CD4-positive, alpha-beta T cell treated with Interleukin-6 for 4 hours (primary cell): Measurements from ENCODE around the gene TMEM129.

ENCODE experiments used
- DNase-seq: peaks from one replicate; pipeline ENCODE4 v3.0.0-alpha.2; 2020; ENCODE audit warnings: mixed read lengths

The TMEM129 gene

DNA sequence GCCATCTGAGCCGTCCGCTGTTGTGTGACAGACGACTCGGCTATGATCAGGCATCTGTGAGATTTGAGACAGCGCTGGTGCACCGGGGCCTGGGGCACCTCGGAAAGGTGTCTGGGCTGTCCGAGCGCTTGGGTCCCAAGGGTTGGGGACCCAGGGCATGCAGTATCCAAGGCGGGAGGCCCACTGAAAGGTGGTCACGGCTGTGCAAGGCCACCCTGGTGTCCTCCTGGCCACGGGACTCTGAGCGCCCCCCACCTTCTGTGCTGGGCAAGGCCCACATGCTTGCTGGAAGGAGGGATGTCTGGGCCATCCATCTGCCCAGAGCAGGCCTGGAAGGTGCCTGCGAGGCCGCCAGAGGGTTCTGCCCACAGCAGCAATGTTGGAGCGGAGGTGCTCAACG, 20.1 kb upstream of the TMEM129 start:
- DNase-seq, result no peak

DNA sequence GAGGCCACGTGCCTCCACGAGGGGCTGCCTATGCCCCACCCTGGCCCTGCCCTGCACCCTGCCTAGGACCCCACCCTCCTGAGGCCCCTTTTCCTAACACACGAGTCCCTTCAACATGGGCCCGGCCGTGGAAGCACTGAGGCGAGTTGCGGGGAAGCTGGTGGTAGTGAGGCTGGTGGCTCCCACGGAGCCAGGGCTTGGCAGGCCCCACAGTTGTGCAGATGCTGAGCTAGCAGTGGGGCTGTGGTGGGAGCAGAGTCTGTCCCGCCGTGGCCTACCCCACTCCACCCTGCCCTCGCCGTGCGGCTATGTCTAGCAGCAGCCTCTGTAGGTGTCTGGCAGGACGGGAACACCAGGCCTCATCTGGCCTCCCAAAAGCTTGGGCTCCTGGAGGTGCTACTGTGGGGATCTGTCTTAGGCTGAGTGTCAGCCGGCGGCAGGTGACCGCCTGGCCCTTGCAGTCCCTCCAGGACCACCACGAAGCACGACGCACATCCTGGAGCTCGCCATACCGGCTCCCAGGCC, 19.0 kb upstream of the TMEM129 start:
- no peak for DNase-seq

DNA sequence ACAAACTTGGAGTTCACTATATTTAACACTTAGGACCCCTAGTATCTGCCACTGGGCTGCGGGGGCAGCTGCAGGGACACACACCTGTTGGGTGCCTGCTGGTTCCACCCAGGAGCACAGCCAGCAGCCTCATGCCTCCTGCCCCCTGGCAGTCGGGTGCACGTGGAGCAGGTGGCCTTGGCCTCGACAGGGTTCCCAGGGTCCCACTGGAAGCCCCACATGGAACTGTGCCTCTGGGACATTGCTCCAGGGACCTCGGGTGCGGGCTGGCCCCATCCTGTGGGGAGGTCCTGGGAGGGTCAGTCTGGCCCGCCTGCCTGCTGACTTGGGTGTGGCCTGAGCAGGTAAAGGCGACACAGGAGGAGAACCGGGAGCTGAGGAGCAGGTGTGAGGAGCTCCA, 18.2 kb upstream of the TMEM129 start:
- no peak for DNase-seq

DNA sequence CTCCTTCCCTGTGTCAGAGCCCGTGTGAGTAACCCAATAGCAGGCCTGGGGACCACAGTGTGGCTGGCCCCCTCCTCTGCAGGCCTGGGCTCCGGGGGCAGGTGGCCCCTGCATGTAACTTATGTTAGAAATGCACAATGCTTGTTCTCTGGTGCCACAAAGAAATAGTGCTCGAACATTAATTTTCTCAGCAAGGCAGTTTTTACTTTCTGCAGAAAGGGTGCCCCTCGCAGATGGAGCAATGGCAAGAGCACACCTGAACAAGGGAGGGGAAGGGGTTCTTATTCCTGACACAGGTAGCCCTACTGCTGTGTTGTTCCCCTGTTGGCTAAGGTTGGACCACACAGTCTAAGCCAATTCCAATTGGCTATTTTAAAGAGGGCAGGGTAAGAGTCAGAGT, 17.3 kb upstream of the TMEM129 start:
- no peak for DNase-seq

DNA sequence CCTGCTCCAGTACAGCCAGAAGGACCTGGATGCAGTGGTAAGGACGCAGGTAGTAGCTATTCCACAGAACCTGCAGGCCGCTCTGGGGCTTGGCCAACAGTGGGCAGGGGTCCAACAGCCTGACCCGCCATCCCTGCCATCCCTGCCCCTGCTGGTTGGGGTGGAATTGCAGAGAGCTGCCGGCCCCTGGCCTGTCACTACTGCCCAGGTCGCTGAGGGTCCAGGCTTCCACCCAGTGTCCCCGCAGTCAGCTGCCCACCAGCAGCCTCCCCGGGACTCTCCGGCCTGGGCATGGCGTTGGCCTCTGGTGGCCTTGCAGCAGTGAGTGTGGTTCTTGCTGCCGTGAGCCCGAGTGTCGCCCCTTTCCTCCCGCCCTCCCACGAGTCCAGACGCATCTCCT, 16.5 kb upstream of the TMEM129 start:
- DNase-seq, result no peak

DNA sequence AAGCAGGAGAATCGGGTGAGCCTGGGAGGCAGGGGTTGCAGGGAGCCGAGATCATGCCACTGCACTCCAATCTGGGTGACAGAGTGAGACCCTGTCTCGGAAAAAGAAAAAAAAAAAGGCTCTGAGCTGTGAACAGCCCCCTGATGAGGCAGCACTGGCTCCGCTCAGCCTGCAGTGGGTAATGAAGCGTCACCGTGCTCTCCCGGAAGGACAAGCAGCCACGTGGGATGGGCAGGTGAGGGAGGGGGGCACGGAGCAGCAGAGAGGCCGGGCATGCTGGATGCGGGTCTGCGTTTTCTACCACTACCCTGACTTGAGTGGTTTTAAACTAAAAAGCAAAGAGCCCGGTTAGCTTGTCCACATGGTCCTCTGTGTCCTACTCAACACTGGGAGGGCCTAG, 15.7 kb upstream of the TMEM129 start:
- DNase-seq, result no peak

DNA sequence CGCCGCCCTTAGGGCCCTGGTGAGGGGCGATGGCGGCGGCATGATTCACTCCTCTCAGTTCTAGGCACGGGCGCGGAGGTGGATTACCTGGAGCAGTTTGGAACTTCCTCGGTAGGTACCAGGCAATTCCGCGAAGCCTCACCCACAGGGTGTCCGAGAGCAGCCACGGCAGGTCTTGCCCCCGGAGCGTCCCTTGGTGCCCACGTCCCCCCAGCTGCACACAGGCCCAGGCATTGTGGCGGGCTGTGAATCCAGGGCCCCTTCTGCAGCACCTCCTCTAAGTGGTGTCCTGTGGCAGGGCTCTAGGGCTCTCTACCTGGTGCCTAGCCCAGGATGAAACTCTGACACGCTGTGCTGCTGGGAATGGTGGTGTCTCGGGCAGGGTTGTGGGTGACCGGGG, 14.1 kb upstream of the TMEM129 start:
- no peak for DNase-seq

DNA sequence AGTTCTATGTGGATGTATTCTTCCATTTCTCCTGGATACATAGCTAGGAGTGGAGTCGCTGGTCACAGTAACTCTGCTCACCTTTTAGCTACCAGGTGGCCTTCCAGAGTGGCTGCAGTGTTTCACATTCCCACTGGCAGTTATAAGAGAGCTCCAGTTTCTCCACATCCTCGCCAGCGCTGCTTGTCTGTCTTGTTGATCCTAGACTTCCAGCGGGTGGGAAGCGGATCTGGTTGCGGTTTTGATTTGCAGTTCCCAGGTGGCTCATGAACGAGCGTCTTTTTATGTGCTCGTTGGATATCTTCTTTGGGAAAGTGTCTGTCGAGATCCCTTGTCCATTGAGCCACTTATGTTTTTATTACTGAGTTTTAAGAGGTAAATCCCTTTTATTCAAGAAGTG, 11.8 kb upstream of the TMEM129 start:
- DNase-seq, result no peak

DNA sequence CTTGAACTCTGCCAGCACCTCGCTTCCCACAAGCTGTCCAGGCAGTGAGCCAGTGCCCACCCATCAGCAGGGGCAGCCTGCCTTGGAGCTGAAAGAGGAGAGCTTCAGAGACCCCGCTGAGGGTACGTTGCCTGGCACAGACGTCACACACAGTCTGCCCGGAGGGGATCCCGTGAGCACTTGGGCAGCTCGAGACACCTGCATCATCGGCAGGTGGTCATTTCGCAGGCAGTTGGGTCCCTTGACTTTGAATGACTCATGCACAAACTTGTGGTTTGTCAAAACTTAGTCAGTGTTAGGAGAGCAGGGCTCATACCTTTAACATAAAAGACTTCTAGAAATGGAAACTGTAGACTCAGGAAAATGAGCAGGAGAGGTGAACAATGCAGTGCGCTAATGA, 10.1 kb upstream of the TMEM129 start:
- DNase-seq, result no peak

DNA sequence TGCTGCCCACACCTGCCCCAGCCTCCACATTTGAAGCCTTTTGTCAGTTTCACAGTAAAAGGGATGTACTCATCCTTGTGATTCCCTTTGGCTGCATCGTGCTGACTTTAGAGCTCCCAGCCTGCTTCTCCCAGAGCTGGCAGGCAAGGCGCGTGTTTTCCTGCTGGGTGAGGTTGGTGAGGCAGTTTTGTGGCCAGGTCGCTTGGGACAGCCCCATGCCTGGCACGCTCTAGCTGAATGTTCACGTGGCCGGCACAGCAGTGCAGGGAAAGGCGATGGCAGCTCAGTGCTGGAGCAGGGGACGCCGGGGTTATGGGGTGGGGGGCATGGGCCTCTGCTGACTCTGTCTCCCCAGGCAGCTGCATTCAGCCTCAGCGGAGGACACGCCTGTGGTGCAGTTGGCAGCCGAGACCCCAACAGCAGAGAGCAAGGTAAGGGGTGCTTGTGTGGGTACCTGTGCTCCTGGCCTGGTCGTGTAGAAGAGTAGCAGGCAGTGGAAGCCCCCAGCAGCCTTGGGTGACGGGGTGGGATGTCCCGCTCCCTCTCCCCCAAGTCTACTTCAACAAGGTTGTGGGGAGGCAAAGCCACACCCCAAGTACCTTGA, 9.5 kb upstream of the TMEM129 start:
- DNase-seq, result no peak

DNA sequence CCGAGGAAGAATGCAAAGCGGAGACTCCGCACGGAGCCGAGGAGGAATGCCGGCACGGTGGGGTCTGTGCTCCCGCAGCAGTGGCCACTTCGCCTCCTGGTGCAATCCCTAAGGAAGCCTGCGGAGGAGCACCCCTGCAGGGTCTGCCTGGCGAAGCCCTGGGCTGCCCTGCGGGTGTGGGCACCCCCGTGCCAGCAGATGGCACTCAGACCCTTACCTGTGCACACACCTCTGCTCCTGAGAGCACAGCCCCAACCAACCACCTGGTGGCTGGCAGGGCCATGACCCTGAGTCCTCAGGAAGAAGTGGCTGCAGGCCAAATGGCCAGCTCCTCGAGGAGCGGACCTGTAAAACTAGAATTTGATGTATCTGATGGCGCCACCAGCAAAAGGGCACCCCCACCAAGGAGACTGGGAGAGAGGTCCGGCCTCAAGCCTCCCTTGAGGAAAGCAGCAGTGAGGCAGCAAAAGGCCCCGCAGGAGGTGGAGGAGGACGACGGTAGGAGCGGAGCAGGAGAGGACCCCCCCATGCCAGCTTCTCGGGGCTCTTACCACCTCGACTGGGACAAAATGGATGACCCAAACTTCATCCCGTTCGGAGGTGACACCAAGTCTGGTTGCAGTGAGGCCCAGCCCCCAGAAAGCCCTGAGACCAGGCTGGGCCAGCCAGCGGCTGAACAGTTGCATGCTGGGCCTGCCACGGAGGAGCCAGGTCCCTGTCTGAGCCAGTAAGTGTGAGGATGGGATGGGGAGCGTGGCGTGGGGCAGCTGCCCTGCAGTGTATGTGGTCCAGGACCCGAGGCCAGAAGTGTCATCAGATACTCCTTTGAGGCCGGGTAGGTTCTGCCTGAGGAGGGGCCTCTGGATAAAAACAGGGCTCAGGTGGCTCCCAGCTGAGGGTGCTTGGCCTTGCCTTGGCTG, 7.2 kb upstream of the TMEM129 start:
- DNase-seq, result no peak

DNA sequence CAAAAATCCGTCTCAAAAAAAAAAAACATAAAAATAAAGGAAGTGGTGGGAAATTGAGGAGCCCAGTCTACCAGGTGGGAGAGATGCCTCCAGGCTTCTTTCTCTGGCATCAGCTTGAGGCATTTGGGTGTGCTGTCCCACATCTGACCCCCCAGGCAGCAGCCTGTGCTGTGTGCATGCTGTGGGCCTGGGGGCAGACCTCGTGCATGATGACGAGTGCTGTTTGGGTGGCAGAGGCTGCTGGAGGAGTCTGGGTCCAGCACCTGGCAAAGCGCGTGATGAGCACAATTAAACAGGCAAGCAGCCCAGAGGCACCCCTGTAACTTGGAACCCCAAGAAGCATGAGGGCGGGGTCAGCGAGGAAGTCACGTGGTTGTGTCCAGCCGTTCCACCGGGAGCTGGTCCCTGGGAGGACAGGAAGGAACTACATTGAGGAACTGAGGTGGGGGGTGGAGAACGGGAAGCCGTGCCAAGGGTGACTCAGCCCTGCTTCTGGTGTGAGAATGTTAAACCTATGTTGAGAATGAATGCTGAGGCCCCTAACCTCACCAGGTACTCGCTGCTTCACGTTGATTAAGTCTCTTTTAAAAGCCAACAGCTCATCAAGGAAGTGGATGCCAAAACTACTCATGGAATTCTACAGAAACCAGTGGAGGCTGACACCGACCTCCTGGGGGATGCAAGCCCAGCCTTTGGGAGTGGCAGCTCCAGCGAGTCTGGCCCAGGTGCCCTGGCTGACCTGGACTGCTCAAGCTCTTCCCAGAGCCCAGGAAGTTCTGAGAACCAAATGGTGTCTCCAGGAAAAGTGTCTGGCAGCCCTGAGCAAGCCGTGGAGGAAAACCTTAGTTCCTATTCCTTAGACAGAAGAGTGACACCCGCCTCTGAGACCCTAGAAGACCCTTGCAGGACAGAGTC, 6.3 kb upstream of the TMEM129 start:
- no peak for DNase-seq

DNA sequence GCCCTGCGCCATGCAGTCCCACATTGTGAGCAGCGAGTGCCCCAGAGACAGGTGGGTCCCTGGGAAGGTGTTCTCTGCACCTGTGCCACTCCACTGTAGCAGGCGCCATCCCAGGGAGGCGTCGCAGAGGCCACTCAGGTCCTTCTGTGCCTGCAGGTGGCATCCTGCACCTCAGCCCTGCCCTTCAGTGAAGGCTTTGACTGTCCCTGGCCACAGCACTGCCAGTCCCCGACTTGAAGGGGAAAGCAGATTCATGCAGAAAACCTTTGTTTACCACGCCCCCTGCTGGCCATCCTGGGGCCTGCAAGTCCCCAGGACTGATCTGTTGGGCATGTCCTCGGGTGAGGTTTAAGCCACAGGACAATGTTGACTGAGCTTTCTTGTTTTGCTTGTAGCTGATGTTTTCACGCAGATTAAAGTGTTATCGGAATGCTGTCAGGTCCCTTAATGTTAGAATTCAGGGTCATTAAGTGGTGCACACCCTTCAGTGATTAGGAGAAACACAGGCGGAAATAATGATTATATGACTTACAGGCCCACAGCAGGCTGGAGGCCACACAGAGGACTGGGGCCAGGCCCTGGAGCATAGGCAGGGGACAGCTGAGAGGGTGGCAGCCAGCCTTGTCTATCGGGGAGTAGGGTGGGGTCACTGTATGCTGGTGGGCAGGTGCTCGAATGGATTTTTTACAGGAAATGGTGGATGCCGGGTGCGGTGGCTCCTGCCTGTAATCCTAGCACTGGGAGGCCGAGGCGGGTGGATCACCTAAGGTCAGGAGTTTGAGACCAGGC, 5.2 kb upstream of the TMEM129 start:
- peak; percentile 93 for DNase-seq

DNA sequence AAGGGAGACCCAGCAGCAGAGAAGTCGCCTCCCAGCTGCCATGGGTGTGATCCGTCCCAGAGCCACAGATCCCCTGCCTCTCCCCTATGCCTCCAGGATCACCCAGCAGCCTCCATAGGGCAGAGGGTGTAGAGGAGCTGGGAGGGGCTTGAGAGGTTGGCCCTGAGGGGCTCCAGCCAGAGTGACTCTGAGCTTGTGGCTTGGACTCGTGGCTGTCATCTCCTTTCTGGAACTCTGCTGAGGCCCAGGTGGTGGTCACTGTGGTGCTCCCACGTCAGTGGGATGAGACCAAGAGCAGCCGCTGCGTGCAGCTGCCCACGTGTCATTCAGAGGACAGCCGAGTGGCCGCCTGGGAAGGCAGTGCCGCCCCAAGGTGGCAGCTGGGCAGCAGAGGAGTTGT, 4.4 kb upstream of the TMEM129 start:
- DNase-seq, result no peak

DNA sequence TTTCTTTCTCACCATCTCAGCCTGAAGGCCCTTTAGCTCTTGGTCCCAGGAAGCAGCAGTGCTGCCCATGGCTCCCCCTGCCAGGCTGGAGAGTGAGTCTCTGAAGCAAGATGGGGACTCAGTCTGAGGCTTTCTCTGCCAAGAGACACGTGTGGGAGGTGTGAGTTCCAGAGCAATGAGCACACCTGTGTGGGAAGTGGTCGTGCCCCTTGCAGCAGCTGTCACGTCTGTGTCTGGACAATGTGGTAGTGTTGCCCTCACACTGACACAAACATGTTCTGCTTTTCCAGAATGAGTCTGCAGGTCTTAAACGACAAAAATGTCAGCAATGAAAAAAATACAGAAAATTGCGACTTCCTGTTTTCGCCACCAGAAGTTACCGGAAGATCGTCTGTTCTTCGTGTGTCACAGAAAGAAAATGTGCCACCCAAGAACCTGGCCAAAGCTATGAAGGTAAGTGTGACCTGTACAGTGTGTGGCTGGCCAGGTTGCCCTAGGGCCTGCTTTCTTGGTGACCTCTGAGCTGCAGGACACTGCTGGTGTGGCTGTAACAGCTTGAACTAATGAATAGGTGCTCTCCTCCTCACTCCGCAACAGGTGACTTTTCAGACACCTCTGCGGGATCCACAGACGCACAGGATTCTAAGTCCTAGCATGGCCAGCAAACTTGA, 2.1 kb upstream of the TMEM129 start:
- DNase-seq, result peak; percentile 61

DNA sequence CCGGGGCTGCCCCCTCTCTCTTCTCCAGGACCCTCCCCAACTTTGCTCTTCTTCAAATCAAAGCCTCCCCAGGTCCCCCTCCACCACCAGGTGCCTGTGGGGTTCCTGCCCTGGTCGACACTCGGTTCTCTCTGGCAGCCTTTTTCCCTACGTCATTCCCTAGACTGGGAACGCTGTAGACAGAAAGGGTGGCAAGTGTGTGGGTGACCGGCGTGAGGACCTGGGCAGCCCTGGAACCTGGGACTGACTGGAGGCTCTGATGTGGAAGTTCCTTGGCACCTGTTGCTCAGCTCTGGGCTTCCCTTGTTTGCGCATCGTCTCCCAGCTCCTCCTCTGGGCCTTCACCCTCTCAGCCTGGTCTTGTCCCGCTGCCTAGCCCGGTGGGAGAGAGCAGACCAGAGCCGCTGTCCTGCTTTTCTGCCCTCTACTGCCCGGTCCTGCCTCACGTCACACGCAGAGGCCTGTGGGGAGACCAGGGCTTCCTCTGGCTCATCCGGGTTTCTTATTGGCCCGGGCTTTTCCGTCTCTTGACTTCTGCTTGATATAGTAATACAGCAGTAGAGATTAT, 1.5 kb upstream of the TMEM129 start:
- DNase-seq, result peak; percentile 38

DNA sequence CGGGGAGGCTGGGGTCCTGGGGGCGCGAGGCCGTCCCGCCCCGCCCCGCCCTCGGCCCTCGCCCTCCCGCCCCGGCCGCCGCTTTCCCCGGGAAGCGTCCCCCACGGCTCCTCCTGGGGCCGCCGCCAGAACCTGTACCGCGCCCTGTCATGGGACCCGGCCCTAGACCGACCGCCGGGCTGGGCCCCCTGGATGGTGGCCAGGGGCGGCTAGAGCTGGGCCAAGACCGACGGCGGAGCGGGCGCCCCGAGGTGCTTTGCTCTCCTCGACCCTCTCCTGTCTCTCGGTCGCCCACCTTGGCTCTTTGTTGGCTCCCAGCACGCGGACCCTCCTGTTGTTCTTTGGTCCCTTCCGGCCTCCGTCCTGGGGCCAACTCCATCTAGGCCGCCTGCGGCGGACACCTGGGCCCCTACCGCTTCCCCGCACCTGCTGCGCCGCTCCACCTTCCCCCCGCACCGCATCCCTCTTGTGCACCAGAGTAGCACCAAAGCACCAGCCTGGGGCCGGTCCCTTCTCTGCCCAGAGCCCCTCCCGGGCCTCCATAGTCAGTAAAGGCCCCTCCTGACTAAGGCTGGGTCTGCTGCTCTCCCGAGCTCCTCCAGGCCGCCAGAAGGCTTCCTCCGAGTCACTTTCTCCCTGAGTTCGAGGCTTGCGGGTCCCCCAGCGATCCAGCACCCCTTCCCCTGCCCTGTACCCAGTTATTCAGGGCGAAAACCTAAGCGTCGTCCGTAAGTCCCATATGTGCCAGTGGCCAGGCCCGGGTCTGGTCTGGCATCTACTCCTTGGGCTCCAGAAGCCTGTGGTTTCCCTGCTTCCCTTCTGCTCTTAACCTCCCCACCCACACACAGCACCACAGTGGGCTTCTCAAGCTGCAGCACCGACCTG, 785 bp upstream of the TMEM129 start:
- no peak for DNase-seq

DNA sequence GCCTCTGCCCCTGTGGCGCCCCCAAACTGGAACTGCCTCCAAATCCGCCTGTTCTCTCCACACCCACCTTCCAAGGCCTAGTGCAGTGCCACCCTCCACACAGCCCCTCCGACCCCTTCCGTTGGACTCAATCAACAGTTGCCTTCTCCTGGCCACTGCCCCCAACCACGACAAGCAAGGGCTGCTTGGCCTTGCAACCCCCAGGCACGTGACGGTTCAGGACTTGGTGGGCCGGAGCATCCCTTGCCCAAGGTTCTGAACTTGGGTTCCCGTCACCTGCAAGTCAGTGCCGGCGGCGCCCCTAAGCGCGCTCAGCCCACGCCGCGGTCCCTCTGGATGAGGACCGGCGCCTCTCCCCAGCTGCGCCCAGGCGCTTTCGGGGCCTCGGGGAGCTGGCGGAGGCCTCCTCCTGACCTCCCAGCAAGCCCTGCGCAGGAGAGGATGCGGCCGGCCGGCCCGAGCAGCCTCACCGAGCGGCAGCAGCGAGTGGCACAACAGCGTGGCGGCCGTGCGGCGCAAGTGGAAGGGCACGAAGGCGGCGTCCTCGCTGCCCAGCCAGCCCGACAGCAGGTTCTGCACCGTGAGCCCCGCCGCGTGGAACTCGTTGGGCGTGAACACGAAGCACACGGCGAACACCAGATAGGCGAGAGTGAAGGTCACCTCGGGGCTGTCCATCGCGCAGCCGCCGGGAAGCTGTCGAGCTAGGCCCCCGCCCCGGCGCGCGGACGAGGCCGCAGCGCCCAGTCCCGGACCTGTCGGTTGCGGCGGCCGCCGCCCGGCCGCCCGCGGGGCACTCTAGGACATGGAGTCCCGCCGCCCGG, 750 bp downstream of the TMEM129 start:
- peak; percentile 54 for DNase-seq

DNA sequence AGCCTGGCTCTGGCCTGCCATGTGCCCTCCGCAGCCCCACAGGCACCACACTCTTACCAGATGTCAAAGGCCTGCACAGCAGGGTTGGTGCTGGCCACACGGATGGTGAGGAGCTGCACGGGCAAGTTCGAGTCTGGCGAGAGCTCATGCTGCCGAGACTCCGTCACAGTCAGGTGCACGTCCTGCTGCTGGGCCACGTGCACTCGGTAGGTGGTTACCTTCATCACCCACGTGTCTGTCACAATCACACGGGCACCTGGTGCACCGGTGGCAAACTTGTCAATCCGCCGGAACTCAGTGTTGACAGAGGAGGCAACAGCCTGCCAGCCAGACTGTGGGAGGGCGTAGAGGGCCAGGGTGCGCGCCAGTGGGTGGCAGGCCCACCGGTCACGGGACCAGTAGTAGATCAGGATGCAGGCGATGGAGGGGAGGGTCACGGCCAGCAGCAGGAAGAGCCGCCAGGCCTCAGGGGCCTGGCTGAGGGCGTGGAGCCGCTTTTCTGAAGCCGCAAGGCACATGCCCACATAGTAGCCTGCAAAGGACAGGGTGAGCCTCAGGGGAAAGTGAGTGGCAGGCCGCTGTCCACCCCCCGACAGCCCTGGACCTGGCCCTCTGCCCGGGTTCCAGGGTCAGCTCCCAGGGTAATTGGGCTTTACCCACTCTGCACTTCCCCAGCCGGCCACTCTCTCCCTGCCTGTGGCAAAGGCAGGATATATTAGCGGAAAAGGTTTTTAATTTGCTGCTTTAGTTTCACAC, 2.9 kb downstream of the TMEM129 start:
- no peak for DNase-seq
